GM21360 (cell line): ENCODE measurements around the gene C8A.

Experiments
- ATAC-seq: cut with Tn5 transposase; IDR thresholded peaks from one replicate; pipeline ENCODE4 v1.9.1; 2021; ENCODE audit warnings: mild to moderate bottlenecking, moderate library complexity; ENCODE audit not compliant: unreplicated experiment

C8A gene

DNA sequence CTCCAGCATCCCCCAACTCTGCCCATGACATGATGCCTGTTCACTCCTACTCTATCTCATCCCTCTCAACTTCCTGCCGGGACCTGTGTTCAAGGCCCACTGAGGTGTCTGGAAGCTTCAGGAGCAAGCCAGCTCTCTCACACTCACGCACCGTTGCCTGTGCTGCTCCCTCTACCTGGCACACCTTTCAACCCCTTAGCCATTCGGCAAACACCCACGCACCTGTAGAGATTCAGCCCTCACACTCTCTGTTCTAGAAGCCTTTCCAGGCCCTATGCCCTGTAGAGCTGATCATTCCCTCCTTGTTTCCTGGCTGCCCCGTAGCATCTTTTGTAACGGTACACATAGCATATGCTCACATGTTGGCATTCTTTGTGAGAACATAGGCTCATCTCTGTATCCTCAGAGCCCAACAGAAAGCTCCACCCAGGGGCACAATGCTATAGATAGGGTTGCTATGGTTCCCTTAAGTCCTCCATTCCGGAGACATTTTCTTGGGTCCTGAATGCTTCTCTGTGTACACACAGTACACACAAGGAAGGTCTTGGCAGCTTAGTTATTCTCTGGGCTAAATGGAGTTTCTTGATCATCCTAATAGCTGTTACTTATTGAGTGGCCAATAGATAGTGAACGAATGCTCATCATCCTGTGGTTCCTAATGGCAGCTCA is 109.9 kb downstream of the C8A start:
- no peak for ATAC-seq

DNA sequence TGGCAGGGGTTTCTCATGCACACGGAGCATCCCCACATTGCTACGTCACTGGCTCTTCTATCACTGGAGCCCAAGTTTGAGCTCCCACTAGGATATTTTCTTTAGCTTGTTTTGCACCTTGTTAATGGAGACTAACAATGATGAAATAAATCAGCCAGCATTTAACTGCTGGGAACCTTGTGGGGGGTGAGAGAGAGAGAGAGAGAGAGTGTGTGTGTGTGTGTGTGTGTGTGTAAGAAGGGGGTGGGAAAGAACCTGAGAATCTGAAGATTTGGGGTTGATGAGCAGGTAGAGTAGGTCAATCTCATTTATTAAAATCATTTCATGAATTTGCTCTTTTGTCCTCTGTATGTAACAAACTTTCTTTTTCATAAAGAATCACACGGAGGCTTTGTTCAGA is 110.6 kb downstream of the C8A start:
- no peak for ATAC-seq

DNA sequence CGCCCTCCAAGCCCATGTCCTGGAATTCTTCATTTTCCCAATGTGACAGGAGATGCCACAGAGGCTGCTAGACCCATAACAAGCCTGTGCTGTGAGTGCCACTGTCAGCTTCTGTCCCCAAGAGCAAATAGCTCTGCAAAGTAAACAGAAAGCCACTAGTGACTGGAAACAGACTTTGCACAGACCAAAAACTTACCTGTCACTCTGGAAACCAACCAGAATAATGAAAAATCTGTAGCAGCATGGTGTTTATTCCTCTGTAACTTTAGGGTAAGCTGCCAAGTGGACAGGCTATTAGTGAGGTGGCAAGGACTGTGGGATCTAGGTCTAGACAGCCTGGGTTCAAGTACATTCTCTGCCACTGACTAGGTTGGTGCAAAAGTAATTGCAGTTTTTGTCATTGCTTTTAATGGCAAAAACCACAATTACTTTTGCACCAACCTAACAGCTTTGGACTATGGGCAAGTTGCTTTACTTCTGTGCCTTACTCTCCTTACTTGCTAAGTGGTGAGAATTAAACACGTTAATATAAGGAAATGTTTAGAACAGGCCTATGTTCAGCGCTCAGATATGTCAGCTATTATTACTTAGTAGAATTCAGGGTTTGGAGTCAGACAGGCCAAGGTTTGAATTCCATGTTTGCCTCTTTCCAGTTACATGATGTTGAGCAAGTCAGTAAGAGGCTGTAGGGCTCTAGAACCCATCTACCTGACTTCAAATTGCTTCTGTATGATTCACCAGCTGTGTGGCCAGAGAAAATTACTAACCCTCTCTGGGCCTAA is 111.5 kb downstream of the C8A start, which contains the start of gene C8B:
Gene C8B (minus strand): TSS at position 100 of the 782 bp plus-strand sequence. CDS start 67 bp downstream, at position 33.
- ATAC-seq, result no peak

DNA sequence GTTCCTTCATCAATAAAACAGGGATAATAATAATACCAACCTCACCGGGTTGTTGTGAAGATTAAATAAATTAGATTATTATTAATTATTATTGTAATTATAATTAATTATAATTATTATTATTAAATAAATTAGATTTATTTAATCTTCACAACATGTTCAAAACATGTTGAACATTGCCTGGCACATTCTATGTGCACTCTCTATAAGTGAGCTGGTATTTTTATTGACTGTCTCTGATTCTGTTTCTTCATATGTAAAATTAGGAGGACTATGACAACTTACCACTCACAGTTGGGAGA is 112.1 kb downstream of the C8A start:
- ATAC-seq, result no peak

DNA sequence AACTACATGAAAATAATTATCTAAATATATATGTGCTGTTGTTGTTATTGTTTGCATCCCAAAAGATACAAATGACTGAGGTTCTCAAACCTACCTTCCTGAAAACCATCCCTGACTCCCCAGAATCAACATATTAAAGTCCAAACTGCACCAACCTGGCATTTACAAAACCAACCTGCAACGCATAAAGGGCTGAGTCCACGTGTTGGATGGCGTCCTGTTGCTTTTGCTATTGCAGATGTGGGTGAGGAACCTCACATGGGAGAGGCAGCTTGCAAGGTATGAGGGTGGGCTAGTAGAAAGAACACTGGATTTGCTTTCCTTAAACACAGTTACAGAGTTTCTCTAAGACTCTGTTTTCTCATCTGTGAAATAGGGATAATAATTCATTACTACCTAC is 112.8 kb downstream of the C8A start:
- no peak for ATAC-seq
